Activated CD4-positive, alpha-beta T cell treated with anti-CD3 and anti-CD28 coated beads, Interleukin-2, amount 50 U/mL, for 4 hours (primary cell): ENCODE measurements around the gene EIF1B.

Experiments used
- DNase-seq, 2 experiments: peaks; one replicate each; pipeline ENCODE4 v3.0.0-alpha.2; 2020

Gene EIF1B

DNA sequence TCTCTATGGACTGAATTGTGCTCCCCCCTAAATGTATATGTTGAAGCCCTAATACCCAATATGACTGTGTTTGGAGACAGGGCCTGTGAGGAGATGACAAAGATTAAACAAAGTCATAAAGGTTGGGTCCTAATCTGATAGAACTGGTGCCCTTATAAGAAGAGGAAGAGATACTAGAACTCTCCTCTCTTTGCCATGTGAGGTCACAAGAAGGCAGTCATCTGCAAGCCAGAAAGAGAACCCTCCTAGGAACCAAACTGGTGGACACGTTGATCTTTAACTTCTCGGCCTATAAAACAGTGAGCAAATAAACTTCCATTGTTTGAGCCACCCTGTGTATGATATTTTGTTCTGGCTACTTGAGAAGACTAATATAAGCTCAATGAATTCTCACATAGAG is 45.9 kb downstream of the EIF1B start:
- no peak for DNase-seq

DNA sequence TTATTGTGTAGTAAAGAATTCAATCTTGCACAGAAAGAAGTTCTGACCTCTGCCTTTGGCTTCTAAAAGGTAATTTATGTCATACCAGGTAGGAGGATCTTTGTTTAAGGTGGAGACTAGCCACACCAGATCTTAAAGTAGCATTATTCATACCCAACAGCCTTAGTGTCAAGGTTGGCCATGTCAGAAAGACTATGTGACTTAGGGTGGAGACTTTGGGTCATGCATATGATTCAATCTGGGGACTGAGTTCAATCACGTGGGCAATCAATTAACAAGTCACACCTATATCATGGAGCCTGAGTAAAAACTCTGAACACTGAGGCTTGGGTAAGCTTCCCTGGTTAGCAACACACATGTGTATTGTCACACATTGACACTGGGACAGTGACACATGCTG is 48.9 kb downstream of the EIF1B start:
- DNase-seq, result no peak
